Measurements from ENCODE around the gene PDLIM5.
A peak's percentile ranks its signal among the peaks of the same experiment; 100 is the strongest.
"Not testable (repeated sequence)": the region's sequence is repeated elsewhere in the genome, so short reads cannot be mapped to it uniquely, and the experiment has no call there.

The PDLIM5 gene, protein sequence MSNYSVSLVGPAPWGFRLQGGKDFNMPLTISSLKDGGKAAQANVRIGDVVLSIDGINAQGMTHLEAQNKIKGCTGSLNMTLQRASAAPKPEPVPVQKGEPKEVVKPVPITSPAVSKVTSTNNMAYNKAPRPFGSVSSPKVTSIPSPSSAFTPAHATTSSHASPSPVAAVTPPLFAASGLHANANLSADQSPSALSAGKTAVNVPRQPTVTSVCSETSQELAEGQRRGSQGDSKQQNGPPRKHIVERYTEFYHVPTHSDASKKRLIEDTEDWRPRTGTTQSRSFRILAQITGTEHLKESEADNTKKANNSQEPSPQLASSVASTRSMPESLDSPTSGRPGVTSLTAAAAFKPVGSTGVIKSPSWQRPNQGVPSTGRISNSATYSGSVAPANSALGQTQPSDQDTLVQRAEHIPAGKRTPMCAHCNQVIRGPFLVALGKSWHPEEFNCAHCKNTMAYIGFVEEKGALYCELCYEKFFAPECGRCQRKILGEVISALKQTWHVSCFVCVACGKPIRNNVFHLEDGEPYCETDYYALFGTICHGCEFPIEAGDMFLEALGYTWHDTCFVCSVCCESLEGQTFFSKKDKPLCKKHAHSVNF

GRCh38 chr4:94451695-94452475, at the start of gene PDLIM5:
Gene PDLIM5 (plus strand): TSS chr4:94451942. CDS start chr4:94455289, 3,347 bp downstream.
- peak; percentile 72 for DNase-seq

- DNase-seq: not testable (repeated sequence)
These were observed 49.3 kb upstream of the PDLIM5 start for GRCh38 chr4:94402439-94402838.

DNA sequence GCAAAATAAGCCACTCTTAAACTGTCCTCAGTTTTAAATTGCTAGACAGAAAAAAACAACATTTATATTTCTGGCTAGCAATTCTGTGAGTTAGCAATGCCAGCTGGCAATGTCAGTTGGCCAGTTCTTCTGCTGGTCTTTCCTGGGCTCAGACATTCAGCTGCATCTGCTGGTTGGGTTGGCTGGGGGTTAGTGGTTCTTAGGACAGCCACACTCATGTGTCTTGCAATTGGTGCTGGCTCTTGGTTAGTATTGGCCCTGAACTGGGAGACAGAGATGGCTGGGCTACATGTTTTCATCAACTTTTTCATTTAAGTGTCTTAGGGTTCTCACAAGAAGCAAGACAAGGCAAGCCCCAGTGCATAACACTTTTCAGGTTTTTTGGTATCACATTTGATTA, 48.0 kb upstream of the PDLIM5 start:
- no peak for DNase-seq

DNA sequence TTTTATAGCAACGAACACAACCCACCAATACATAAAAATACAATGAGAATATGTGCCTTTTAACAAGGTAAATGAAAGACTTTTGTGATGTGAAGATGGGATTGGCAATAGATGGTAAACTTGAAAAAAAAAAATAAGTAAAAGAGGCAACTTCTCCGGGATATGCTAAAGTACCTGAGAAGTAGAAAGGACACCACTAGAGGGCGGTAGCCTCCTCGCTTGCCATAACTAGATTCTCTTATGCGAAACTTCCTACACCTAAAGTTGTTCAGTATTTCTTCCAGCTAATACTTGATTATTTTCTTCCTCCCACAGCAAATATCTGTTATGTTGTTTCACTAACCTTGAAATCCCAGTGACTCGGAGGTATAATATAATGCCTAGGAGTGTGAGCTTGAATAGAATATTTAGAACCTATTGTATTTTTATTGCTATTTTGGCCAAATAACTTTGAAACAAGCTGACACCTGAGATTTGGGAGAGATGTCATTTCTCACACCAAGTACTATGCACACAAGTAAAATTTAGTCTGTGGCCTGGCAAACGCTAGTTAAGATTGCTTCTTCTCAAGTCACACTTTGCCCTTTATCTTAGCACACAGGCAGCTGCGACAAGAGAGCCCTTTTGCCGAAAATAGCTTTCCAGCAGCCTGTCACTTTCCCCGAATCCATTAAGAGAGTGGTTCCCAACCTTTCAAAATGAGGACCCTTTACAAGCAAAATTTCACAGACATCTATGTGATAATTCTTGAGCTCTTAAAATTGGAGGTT, 44.9 kb upstream of the PDLIM5 start:
- peak; percentile 60 for DNase-seq

DNA sequence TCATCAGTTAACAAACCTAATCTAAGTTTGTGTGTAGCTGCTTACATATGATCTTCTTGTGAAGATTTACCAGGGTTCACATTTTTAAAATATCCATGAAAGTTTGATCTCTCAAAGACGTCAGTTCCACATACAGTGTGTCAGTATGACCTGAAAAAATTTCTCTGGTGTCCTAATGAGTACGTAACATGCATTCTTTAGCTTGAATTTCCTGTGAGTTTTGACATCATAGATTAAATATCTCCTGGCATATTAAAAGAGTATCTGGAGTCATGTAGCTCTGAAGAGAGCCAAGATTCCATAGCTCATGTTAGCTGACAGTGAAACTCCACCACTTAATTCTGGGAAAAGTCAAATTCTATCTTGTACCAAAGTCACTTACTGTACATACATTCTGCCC, 43.9 kb upstream of the PDLIM5 start:
- no peak for DNase-seq

GRCh38 chr4:94408549-94409374, 43.0 kb upstream of the PDLIM5 start:
- no peak for DNase-seq

GRCh38 chr4:94409375-94409679, 42.4 kb upstream of the PDLIM5 start:
- no peak for DNase-seq

DNA sequence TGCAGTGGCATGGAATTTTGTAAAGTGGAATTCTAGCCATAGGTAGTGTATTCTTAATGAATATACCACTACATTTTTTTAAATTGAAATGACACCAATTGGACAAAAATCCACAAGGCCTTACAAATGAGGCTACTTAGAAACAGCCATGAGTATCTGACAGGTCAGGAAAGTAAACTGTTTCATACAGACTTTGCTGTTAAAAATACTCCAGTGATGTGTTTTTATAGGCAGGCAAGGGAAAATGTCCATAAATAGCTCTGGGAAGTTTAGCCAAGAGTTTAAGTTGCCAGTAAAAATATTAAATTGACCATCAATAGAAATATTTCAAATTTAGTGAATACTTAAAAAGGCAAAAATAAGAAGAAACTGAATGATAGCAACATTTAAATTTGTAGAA, 41.8 kb upstream of the PDLIM5 start:
- DNase-seq: no peak

GRCh38 chr4:94410678-94411206, 41.0 kb upstream of the PDLIM5 start:
- peak; percentile 92 for DNase-seq

- no peak for DNase-seq
These were observed 40.4 kb upstream of the PDLIM5 start for GRCh38 chr4:94411296-94411695.

DNA sequence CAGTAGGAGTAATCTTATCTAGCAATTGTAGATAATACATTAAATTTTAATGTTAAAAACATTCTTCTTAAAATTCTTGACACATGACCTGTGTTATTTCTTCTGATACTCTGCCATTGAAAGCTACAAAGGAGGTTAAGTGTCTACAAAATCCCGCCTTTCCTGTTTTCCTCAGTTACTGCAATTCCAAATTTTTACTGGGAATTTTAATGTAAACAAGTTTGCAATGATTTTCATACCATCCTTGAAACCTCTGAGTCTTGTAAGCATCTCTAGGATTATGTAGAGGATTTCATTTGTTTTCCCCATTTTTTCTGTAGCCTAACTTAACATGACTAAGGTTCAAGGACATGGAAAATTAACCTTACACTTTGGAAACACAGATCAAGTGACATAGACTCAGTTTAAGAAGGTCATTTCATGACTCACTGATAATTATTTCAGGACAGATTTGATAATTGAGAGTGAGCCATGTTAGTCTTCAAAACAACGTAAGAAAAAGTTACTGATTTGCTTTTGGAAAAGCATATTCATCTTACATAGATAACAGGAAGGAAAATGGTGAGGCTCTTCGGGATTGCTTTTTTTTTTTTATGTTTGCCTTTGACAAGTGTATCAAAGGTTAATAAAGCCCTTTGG, 39.6 kb upstream of the PDLIM5 start:
- peak; percentile 5 for DNase-seq

DNA sequence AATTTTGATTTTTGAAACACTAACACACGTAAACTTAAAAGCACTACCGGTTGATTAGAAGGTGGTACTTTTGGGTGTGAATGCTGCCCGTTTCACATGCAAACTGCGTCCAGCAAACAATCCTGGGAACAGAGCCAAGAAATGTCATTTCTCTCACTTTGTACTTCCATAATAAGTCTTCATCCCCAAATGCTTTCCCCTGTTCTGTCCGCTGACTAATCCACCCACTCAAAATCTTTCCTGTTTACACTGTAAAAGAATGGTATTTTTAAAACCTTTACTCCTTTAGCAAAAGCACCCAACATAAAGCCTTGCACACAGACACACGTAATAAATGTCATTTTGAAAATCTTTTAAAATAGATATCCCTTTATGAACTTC, 39.1 kb upstream of the PDLIM5 start:
- peak; percentile 68 for DNase-seq

- DNase-seq: no peak
These were observed 38.5 kb upstream of the PDLIM5 start for GRCh38 chr4:94413085-94413840.

DNA sequence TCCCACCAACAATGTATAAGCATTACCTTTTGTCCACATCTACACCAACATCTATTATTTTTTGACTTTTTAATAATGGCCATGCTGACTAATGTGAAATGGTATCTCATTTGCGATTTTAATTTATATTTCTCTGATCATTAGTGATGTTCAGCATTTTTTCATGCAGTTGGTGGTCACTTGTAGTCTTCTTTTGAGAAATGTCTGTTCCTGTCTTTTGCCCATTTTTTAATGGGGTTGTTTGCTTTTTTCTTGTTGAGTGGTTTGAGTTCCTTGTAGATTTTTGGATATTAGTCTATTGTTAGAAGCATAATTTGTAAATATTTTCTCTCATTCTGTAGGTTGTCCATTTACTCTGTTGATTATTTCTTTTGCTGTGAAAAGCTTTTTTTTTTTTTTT, 36.8 kb upstream of the PDLIM5 start:
- DNase-seq: no peak

DNA sequence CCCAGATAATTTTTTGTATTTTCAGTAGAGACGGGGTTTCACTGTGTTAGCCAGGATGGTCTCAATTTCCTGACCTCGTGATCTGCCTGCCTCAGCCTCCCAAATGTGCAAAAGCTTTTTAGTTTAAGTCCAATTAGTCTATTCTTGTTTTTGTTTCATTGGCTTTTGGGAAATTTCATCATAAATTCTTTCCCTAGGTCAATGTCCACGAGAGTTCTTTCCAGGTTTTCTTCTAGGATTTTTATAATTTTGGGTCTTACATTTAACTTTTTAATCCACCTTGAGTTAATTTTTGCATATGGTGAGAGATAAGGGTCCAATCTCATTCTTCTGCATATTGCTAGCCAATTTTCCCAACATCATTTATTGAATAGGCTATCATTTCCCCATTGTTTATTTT, 36.3 kb upstream of the PDLIM5 start:
- DNase-seq: no peak

DNA sequence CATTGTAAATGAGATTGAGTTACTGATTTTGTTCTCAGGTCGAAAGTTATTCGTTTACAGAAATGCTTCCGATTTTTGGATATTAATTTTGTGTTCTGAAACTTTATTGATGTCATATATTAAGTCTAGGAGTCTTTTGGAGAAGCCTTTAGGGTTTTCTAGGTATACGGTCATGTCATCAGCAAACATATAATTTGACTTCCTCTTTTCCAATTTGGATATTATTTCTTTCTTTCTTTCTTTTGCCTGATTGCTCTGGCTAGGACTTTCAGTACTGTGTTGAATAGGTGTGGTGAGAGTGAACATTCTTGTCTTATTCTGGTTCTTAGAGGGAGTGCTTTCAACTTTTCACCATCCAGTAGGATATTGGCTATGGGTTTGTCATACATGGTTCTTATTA, 35.4 kb upstream of the PDLIM5 start:
- DNase-seq: no peak

GRCh38 chr4:94416981-94417380, 34.8 kb upstream of the PDLIM5 start:
- DNase-seq: no peak

GRCh38 chr4:94419549-94419948, 32.2 kb upstream of the PDLIM5 start:
- DNase-seq: no peak

DNA sequence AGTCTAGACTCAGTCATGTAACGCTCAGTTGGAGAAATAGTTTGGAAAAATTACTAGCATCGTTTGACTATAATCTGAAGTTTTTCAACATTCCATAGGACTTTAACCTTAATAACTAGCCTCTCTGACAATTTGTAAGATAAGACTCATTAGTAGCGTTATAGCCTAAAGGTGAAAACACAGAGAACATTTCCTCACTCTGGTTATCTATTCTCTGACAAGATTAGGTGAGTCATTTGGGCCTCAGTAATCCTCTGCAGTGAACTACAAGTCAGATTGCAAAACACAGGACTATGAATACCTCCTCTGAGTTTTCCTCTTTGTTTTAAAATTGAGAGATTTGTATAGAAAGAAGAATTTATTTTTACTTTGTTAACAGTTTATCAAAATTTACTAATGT, 31.8 kb upstream of the PDLIM5 start:
- peak; percentile 86 for DNase-seq

DNA sequence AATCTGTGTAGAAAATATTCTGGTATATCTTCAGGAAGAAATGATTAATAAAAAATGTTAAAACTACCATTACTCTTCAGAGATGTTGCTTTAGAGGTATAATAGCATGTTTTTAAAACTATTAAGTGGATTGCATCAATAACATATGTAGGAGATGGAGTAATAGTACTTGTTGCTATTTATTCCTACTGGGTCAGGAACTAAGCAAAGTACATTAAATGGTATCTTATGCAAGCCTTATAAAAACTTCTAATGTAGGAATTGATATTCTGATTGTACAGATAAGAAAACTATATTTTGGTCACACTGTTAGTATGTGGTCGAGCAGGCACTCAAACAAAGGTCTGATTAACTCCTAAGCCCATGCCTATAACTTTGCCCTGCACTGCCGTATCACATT, 31.4 kb upstream of the PDLIM5 start:
- peak; percentile 12 for DNase-seq

DNA sequence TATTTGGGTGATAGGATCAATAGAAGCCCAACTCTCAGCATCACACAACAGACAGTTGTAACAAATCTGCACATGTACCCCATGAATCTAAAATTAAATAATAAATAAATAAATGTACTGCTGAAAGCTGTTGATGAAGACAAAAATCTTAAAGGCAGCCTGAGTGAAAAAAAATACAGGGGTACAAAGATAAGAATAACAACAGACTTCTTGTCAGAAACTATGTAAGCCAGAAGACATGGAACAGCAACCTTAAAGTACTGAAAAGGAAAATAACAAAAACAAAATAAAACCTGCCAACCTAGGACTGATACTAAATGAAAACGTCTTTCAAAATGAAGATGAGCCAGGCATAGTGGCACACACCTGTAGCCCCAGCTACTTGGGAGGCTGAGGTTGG, 25.0 kb upstream of the PDLIM5 start:
- DNase-seq: no peak
